ENCODE results near the gene CPM. TPM values are rescaled to one million over a fixed set of nuclear protein-coding genes. Genes with fewer than 3 reads are reported as not detected.

CPM gene
- total RNA-seq, 1 experiment from 2014 or later, result 0.96 TPM

- DNase-seq (ENCODE audit: low spot score) (no peak), ATAC-seq (no peak)
- CTCF ChIA-PET, result no interaction called here
- H3K4me3 Mint-ChIP-seq, result no peak overlapping the region
- peaks cover 12% of the 10 kb centered on the region for H3K4me1 Mint-ChIP-seq
- peak overlapping the region; percentile 70; the same call in 1 of the 2 replicates for H3K27ac Mint-ChIP-seq
- POLR2A ChIA-PET, result no interaction called here
- H3K27me3 Mint-ChIP-seq (ENCODE audit: low read depth), result no peaks in the 10 kb centered on the region; the same call in 1 of the 2 replicates
- peaks cover 16% of the 10 kb centered on the region for H3K9me3 Mint-ChIP-seq
- peaks cover 11% of the 10 kb centered on the region for H3K36me3 Mint-ChIP-seq
- no peak for TF ChIP-seq NR1H2 (CRISPR knock-in tag; IDR thresholded peaks at IDR 0.05)
- no peak for TF ChIP-seq ARID4B (CRISPR knock-in tag; IDR thresholded peaks at IDR 0.05; ENCODE audit: borderline replicate concordance)
- TF ChIP-seq TP53 (CRISPR knock-in tag; IDR thresholded peaks at IDR 0.05), result no peak
- TF ChIP-seq GRHL2 (CRISPR knock-in tag; IDR thresholded peaks at IDR 0.05; ENCODE audit: insufficient replicate concordance, severe bottlenecking), result no peak
- TF ChIP-seq ZNF416 (CRISPR knock-in tag; IDR thresholded peaks at IDR 0.05), result no peak
- TF ChIP-seq USF1 (CRISPR knock-in tag; IDR thresholded peaks at IDR 0.05), result no peak
- no peak for TF ChIP-seq CTCF (IDR thresholded peaks at IDR 0.05)
- TF ChIP-seq PRDM15 (CRISPR knock-in tag; IDR thresholded peaks at IDR 0.05), result no peak
- no peak for TF ChIP-seq SMAD3 (CRISPR knock-in tag; IDR thresholded peaks at IDR 0.05; ENCODE audit: borderline replicate concordance)
- no peak for TF ChIP-seq MLX (CRISPR knock-in tag; IDR thresholded peaks at IDR 0.05)
- no peak for TF ChIP-seq ZNF671 (CRISPR knock-in tag; IDR thresholded peaks at IDR 0.05)
- no peak for TF ChIP-seq ZNF425 (CRISPR knock-in tag; conservative IDR thresholded peaks at IDR 0.05)
- no peak for TF ChIP-seq ZBTB43 (CRISPR knock-in tag; IDR thresholded peaks at IDR 0.05)
- TF ChIP-seq ZNF512 (CRISPR knock-in tag; IDR thresholded peaks at IDR 0.05; ENCODE audit: borderline replicate concordance), result no peak
- no peak for TF ChIP-seq ZNF532 (CRISPR knock-in tag; IDR thresholded peaks at IDR 0.05; ENCODE audit: borderline replicate concordance)
- no peak for TF ChIP-seq SOX15 (CRISPR knock-in tag; IDR thresholded peaks at IDR 0.05)
Measured at GRCh38 chr12:68978678-68979077, 45.7 kb upstream of the CPM start.

Measured in WTC11 (cell line).